ENCODE measurements around the gene RBM38. TPM values are rescaled to one million over a fixed set of nuclear protein-coding genes. Genes with fewer than 3 reads are reported as not detected.
"Not testable (repeated sequence)": the region's sequence is repeated elsewhere in the genome, so short reads cannot be mapped to it uniquely, and the experiment has no call there.

Gene RBM38
- total RNA-seq, 1 donor from 2014 or later: 24.8 TPM

DNA sequence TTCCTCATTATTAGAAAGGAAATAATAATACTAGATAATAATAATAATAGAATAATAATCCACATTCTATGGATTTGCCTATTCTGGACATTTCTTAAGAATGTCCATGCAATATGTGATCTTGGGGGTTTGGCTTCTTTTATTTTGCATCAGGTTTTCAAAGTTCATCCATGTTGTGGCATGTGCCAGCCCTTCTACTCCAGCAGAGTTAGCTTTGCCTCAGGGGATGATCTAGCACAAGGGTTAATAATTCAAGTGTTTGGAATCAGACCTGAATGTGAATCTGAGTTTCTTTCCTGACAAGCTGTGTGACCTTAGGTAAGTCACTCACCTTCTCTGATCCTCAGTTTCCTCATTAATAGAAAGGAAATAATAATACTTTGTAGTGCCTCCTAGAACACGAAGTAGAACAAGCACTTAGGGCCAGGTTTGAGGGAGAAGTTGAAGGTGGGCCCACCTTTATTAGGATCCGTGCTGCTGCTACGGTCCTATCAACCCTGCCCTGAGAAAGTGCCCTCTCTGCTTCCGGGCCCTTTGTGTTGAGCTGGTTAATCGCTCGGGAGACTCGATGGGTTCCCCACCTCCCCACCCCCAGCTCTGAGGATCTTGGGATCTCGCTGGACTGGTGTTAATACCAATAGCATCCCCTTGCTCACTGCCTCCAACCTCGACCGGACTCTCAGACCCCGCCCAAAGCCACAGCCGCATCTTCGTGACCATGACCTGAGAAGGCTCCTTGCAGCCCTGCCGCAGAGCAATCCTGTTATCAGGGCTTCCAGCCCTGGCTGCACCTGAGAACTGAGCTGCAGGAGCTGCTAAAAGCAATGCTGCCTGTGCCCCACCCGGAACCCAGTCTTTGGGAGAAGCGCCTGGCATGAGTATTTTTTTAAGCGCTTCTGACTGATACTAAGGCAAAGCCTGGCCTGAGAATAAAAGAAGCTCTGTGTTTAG, 26.9 kb downstream of the RBM38 start:
- intact Hi-C loops (cut with DNase I): no loop called here
- Histone ChIP-seq H3K9me3 (no peaks in the 10 kb centered on the region), H3K27ac (no peak overlapping the region), H3K4me3 (no peak overlapping the region), H3K4me1 (no peaks in the 10 kb centered on the region), H3K36me3 (no peaks in the 10 kb centered on the region), H3K27me3 (no peaks in the 10 kb centered on the region)
- TF ChIP-seq POLR2AphosphoS5 (IDR thresholded peaks at IDR 0.05; ENCODE audit: insufficient read depth in 1 of 2, low read depth in 1 of 2) (no peak), POLR2A (IDR thresholded peaks at IDR 0.05) (no peak)
- TF ChIP-seq, protein P1, sequence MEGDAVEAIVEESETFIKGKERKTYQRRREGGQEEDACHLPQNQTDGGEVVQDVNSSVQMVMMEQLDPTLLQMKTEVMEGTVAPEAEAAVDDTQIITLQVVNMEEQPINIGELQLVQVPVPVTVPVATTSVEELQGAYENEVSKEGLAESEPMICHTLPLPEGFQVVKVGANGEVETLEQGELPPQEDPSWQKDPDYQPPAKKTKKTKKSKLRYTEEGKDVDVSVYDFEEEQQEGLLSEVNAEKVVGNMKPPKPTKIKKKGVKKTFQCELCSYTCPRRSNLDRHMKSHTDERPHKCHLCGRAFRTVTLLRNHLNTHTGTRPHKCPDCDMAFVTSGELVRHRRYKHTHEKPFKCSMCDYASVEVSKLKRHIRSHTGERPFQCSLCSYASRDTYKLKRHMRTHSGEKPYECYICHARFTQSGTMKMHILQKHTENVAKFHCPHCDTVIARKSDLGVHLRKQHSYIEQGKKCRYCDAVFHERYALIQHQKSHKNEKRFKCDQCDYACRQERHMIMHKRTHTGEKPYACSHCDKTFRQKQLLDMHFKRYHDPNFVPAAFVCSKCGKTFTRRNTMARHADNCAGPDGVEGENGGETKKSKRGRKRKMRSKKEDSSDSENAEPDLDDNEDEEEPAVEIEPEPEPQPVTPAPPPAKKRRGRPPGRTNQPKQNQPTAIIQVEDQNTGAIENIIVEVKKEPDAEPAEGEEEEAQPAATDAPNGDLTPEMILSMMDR (IDR thresholded peaks at IDR 0.05): no peak
- no peak for DNase-seq (ENCODE audit: extremely low spot score in 2 of 2)

DNA sequence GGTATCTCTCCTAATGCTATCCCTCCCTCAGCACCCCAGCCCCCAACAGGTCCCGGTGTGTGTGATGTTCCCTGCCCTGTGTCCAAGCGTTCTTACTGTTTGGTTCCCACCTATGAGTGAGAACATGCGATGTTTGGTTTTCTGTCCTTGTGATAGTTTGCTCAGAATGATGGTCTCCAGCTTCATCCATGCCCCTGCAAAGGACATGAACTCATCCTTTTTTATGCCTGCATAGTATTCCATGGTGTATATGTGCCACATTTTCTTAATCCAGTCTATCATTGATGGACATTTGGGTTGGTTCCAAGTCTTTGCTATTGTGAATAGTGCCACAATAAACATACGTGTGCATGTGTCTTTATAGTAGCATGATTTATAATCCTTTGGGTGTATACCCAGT, 28.3 kb downstream of the RBM38 start:
- intact Hi-C loops (cut with DNase I); H3K27ac ChIP-seq; H3K27me3 ChIP-seq; H3K36me3 ChIP-seq; H3K4me1 ChIP-seq; DNase-seq (ENCODE audit: extremely low spot score in 2 of 2); H3K9me3 ChIP-seq; H3K4me3 ChIP-seq: not testable (repeated sequence)

DNA sequence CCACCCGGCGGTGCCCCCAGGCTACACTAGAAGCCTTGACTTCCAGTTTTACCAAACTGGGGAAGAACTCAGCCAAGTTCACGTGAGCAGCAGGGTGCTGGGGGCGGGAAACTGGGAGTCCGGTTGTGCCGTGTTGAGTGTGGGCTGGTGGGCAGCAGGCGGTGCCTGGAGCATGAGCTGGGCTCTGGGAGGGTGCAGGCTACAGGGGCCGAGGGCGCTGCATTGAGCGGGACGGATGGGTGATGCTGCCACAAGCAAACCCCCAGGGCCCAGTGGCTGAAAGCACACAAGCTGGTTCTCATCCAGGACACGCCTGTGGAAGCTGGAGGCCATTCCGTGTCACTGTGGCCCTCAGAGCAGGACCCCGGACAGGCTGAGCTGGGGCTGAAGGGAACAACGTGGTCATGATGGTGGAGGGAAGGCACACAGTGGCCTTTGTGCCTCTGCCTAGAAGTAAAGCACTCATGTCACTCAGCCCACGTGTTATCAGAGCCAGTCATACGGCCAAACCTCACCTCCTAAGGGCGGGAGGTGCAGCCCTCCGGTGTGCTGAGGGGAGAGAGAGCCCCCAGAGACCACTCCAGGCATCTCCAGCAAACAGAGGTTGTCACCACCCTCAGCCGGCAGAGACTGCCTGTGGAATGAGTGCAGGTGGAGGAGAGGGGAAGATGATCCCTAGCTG, 29.5 kb downstream of the RBM38 start:
- Histone ChIP-seq H3K4me1 (no peaks in the 10 kb centered on the region), H3K9me3 (no peaks in the 10 kb centered on the region), H3K4me3 (no peak overlapping the region), H3K27ac (no peak overlapping the region), H3K36me3 (no peaks in the 10 kb centered on the region), H3K27me3 (no peaks in the 10 kb centered on the region)
- intact Hi-C loops (cut with DNase I): no loop called here
- no peak for DNase-seq (ENCODE audit: extremely low spot score in 2 of 2)
- TF ChIP-seq POLR2AphosphoS5 (IDR thresholded peaks at IDR 0.05; ENCODE audit: insufficient read depth in 1 of 2, low read depth in 1 of 2): no peak
- TF ChIP-seq, protein P1 (IDR thresholded peaks at IDR 0.05): no peak
- TF ChIP-seq POLR2A (IDR thresholded peaks at IDR 0.05): no peak

DNA sequence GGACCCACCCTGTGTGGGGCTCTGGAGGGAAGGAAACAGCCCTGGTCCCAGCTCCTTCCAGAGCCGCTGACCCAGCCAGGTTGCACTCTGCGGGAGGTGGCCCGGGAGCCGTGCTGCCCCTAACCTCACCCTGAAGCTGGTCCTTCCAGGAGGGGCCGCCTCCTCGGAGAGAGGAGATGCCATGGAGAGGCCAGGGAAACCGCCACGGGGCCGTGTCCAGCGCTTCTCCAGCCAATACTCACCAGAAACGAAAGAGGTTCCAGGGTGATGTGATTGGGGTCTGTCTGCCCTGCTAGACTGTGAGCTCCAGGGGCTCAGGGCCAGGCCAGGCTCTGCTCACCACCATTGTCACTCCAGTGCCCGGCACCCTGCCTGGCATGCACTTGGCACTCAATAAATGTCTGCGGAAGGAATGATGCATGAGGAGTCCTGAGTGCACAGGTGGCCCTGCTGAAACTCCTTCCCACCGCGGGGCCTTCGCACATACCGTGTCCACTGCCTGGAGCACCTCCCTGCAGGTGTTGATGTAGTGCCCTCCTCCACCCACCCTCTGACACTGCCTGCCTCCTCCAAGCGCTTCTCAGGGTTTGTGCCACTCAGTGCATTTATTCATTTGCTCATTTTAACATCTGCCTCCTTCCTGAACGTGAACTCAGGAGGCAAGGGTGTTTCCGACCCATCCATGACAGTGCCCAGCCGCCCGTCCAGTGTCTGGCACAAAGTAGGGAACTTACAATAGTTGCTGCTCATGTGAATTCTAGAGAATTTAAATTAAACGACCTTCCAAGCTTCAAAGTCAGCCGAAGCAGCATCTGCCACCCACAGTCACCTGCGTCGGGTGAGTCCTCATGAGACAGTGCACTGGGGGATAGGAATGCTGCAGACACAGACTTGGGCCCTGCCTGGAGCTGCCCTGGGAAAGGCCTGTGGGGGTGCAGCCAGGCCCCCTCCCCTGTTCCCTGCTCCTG, 30.3 kb downstream of the RBM38 start:
- Histone ChIP-seq H3K27me3 (no peaks in the 10 kb centered on the region), H3K4me3 (no peak overlapping the region), H3K4me1 (no peaks in the 10 kb centered on the region), H3K36me3 (no peaks in the 10 kb centered on the region), H3K27ac (no peak overlapping the region), H3K9me3 (no peaks in the 10 kb centered on the region)
- intact Hi-C loops (cut with DNase I): no loop called here
- TF ChIP-seq POLR2A (IDR thresholded peaks at IDR 0.05) (no peak), POLR2AphosphoS5 (IDR thresholded peaks at IDR 0.05; ENCODE audit: insufficient read depth in 1 of 2, low read depth in 1 of 2) (no peak)
- TF ChIP-seq, protein P1 (IDR thresholded peaks at IDR 0.05): no peak
- DNase-seq (ENCODE audit: extremely low spot score in 2 of 2): no peak

DNA sequence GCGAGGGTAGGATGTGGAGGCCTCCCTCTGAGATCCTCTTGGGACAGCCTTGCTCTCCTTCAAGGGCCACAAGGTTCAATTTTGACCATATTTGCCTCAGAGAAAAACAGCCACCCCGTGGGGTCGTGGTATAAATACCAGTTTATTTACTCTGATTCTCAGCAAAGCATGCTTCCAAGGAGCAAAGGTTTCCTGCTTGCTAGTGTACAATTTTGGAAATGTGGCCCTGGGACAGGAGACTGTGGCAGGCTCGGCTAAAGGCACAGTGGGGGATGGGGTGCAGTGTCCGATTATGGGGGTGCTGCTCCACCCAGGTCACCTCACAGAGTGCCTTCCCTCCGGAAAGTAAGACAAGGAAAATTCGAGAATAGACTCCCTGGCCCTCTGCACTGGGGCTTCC, 31.1 kb downstream of the RBM38 start:
- H3K4me3 ChIP-seq: no peak overlapping the region
- intact Hi-C loops (cut with DNase I): no loop called here

More for the DNA sequence above, 31.1 kb downstream of the RBM38 start:
- no peaks in the 10 kb centered on the region for H3K27me3 ChIP-seq
- no peak for DNase-seq (ENCODE audit: extremely low spot score in 2 of 2)
- TF ChIP-seq POLR2AphosphoS5 (IDR thresholded peaks at IDR 0.05; ENCODE audit: insufficient read depth in 1 of 2, low read depth in 1 of 2): no peak
- TF ChIP-seq, protein P1 (IDR thresholded peaks at IDR 0.05): no peak
- no peak for TF ChIP-seq POLR2A (IDR thresholded peaks at IDR 0.05)
- H3K27ac ChIP-seq: no peak overlapping the region
- H3K4me1 ChIP-seq: no peaks in the 10 kb centered on the region
- H3K36me3 ChIP-seq: no peaks in the 10 kb centered on the region
- no peaks in the 10 kb centered on the region for H3K9me3 ChIP-seq

Measured in vagina (tissue), 2 donors.